Activated CD8-positive, alpha-beta T cell treated with anti-CD3 and anti-CD28 coated beads for 36 hours (primary cell): ENCODE measurements around the gene CTXND1. TPM values are rescaled to one million over a fixed set of nuclear protein-coding genes. Genes with fewer than 3 reads are reported as not detected.

Source experiments
- ATAC-seq: fragments of 200-7000 bp; cut with Tn5 transposase; one replicate; pipeline ENCODE4 v1.10.0; 2021; ENCODE audit warnings: mild to moderate bottlenecking, moderate library complexity
- CTCF ChIA-PET: fragments of 350-600 bp; sonication (Branson Sonifier 250); formaldehyde crosslinking; loops from one replicate; lab custom pipeline; 2021; ENCODE audit warnings: antibody characterized with exemption; lab: Charles Lee
- POLR2A ChIA-PET: fragments of 350-600 bp; sonication (Branson Sonifier 250); formaldehyde crosslinking; loops from one replicate; lab custom pipeline; 2021; ENCODE audit warnings: antibody characterized with exemption; lab: Charles Lee
- DNase-seq: peaks from one replicate; pipeline ENCODE4 v3.0.0-alpha.2; 2020
- H3K27ac Mint-ChIP-seq: one replicate; pipeline ENCODE4 v1.8.0; 2021; ENCODE audit warnings: mild to moderate bottlenecking, mixed read lengths
- H3K27me3 Mint-ChIP-seq: one replicate; pipeline ENCODE4 v1.8.0; 2021; ENCODE audit warnings: mixed read lengths
- H3K36me3 Mint-ChIP-seq: one replicate; pipeline ENCODE4 v1.8.0; 2021; ENCODE audit warnings: low read depth, mixed read lengths
- H3K4me1 Mint-ChIP-seq: one replicate; pipeline ENCODE4 v1.8.0; 2021; ENCODE audit warnings: low read depth, mixed read lengths
- H3K4me3 Mint-ChIP-seq: one replicate; pipeline ENCODE4 v1.8.0; 2021; ENCODE audit warnings: mild to moderate bottlenecking, moderate library complexity, mixed read lengths
- H3K9me3 Mint-ChIP-seq: one replicate; pipeline ENCODE4 v1.8.0; 2021; ENCODE audit warnings: mixed read lengths
- CTCF ChIP-seq: fragments of 200-600 bp; IDR thresholded peaks from one replicate; pipeline ENCODE4 v1.8.0; 2022; ENCODE audit warnings: antibody characterized with exemption, mild to moderate bottlenecking
- intact Hi-C: fragments of 100-400 bp; cut with micrococcal nuclease; formaldehyde crosslinking; loops from one replicate; pipeline ENCODE4 v1.10.0; 2022
- total RNA-seq, 2 experiments: library from RNA; stranded (reverse); gene quantifications; one replicate each; pipeline ENCODE4 v1.2.3, GENCODE V29; 2021

The CTXND1 gene
- total RNA-seq, 2 experiments from 2014 or later, result not detected

GRCh38 chr15:80242132-80242769 lies 9.8 kb downstream of the CTXND1 start:
- peak; percentile 60 for TF ChIP-seq CTCF
- H3K36me3 Mint-ChIP-seq, result no peaks in the 10 kb centered on the region
- intact Hi-C loops, result no loop called here
- no peak overlapping the region for H3K4me3 Mint-ChIP-seq
- H3K4me1 Mint-ChIP-seq, result no peaks in the 10 kb centered on the region
- peaks cover 26% of the 10 kb centered on the region for H3K27me3 Mint-ChIP-seq
- ATAC-seq, result peak; percentile 45
- peak; percentile 25 for DNase-seq
- H3K9me3 Mint-ChIP-seq, result no peaks in the 10 kb centered on the region
- H3K27ac Mint-ChIP-seq, result no peak overlapping the region
- POLR2A ChIA-PET, result no interaction called here
- CTCF ChIA-PET, result interaction anchor here (0.6 to 1.6 kb wide), 4 partner anchors 20 to 887 kb away, joined by 3 read pairs; no protein-coding TSS in a partner anchor

GRCh38 chr15:80241508-80241907 lies 10.5 kb downstream of the CTXND1 start:
- H3K4me1 Mint-ChIP-seq, result no peaks in the 10 kb centered on the region
- POLR2A ChIA-PET, result no interaction called here
- no peak overlapping the region for H3K27ac Mint-ChIP-seq
- no peaks in the 10 kb centered on the region for H3K9me3 Mint-ChIP-seq
- intact Hi-C loops, result no loop called here
- no peaks in the 10 kb centered on the region for H3K36me3 Mint-ChIP-seq
- peaks cover 23% of the 10 kb centered on the region for H3K27me3 Mint-ChIP-seq
- no peak for ATAC-seq
- no peak overlapping the region for H3K4me3 Mint-ChIP-seq
- DNase-seq, result no peak
- no peak for TF ChIP-seq CTCF
- CTCF ChIA-PET, result interaction anchor here (1.4 to 1.6 kb wide), 2 partner anchors 19 to 29 kb away, joined by 3 read pairs; no protein-coding TSS in a partner anchor

DNA sequence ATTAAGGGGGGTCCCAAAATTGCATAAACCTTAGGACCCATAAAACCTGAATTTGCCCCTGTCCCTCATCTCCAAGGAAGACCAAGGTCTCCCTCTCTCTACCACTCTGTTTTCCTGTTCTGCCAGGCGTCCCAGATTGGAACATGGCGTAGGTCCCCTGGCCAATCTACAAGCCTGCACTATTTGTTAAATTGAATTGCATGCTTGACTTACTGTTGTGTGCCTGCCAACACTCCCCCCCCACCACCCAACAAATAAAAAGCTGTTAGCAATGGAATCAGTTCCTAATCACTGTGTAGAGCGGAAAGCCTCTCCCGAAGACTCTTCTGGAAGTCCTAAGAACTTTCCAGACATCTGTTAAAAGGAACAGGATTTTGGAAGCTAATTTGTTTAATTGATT lies 11.7 kb downstream of the CTXND1 start:
- ChIA-PET POLR2A (no interaction called here), CTCF (interaction anchor here (0.8 to 1.4 kb wide), 3 partner anchors 8 to 33 kb away, joined by 3 read pairs; no protein-coding TSS in a partner anchor)
- no peak for DNase-seq
- peaks cover 18% of the 10 kb centered on the region for H3K27me3 Mint-ChIP-seq
- H3K36me3 Mint-ChIP-seq, result no peaks in the 10 kb centered on the region
- H3K9me3 Mint-ChIP-seq, result no peaks in the 10 kb centered on the region
- TF ChIP-seq CTCF, result no peak
- H3K4me1 Mint-ChIP-seq, result no peaks in the 10 kb centered on the region
- ATAC-seq, result no peak
- no peak overlapping the region for H3K27ac Mint-ChIP-seq
- H3K4me3 Mint-ChIP-seq, result no peak overlapping the region
- intact Hi-C loops, result no loop called here

DNA sequence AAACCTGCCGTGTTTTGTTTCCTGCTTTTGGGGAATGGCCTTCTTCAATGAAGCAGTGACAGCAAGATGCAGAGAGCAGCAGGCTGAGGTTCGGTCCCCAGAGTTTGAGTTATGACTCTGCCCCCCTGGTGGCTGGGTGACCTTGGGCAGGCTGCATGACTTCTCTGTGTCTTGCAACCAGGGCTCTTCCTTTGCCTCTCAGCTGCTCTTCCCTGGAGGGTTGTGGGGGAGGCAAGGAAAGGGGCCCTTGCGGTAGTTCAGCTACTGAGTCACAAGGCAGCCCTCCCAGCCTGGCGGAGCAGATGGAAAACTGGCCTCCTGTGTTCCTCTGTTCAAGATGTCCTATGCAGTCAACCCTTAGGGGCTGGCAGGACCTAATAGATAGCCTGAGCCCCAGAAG lies 17.1 kb downstream of the CTXND1 start:
- Mint-ChIP-seq H3K9me3 (no peaks in the 10 kb centered on the region), H3K27ac (no peak overlapping the region), H3K4me3 (no peak overlapping the region), H3K4me1 (no peaks in the 10 kb centered on the region), H3K27me3 (peaks cover 18% of the 10 kb centered on the region), H3K36me3 (no peaks in the 10 kb centered on the region)
- CTCF ChIA-PET, result no interaction called here
- POLR2A ChIA-PET, result no interaction called here
- intact Hi-C loops, result no loop called here
- ATAC-seq, result no peak
- peak; percentile 68 for DNase-seq
- TF ChIP-seq CTCF, result peak; percentile 38

DNA sequence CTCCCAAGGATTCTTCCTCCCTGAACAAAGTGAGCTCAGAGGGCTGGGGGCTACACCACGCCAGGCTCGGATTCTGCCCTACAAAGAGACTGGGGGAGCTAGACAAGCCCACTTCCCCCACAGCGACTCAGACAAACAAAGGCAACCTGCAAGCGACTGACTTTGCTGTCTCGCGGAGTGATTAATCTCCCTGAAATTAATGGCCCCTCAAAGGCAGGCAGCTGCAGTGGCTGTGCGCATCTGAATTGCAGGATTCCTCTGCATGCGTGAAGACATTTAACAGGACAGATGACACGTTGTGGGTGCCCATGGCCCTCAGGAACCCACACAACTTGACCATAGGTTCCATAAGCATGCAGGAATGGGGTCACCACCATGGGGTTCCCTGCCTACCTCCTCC lies 18.4 kb downstream of the CTXND1 start:
- no peak for TF ChIP-seq CTCF
- ChIA-PET POLR2A (no interaction called here), CTCF (interaction anchor here (0.8 to 1.2 kb wide), 2 partner anchors 380 to 466 kb away, joined by 3 read pairs; no protein-coding TSS in a partner anchor)
- no peaks in the 10 kb centered on the region for H3K36me3 Mint-ChIP-seq
- intact Hi-C loops, result no loop called here
- ATAC-seq (no peak), DNase-seq (no peak)
- H3K27ac Mint-ChIP-seq, result no peak overlapping the region
- H3K9me3 Mint-ChIP-seq, result no peaks in the 10 kb centered on the region
- H3K27me3 Mint-ChIP-seq, result peaks cover 19% of the 10 kb centered on the region
- no peak overlapping the region for H3K4me3 Mint-ChIP-seq
- H3K4me1 Mint-ChIP-seq, result no peaks in the 10 kb centered on the region
